Activated CD8-positive, alpha-beta memory T cell treated with anti-CD3 and anti-CD28 coated beads, Interleukin-2, amount 50 U/mL, for 24 hours (primary cell): ENCODE results near the gene ARMC7.
"Not testable (repeated sequence)": the region's sequence is repeated elsewhere in the genome, so short reads cannot be mapped to it uniquely, and the experiment has no call there.

ENCODE experiments used
- DNase-seq: peaks from one replicate; pipeline ENCODE4 v3.0.0-alpha.2; 2020; ENCODE audit errors: extremely low read depth

Gene ARMC7

GRCh38 chr17:75154195-75155106 is 44.7 kb downstream of the ARMC7 start, which contains the start of gene JPT1:
Gene JPT1 (minus strand): TSS chr17:75154512. CDS start chr17:75154397, 115 bp downstream.
- DNase-seq: peak; percentile 93

- no peak for DNase-seq
Observed at GRCh38 chr17:75155191-75155601, 45.4 kb downstream of the ARMC7 start.

- DNase-seq: not testable (repeated sequence)
Observed at GRCh38 chr17:75158480-75158879, 48.7 kb downstream of the ARMC7 start.

- DNase-seq: no peak
Observed at GRCh38 chr17:75159196-75160031, 49.6 kb downstream of the ARMC7 start.

- no peak for DNase-seq
Observed at GRCh38 chr17:75160211-75160610, 50.4 kb downstream of the ARMC7 start.

- no peak for DNase-seq
Observed at GRCh38 chr17:75163074-75163473, 53.3 kb downstream of the ARMC7 start.

GRCh38 chr17:75164606-75165005 is 54.8 kb downstream of the ARMC7 start:
- DNase-seq: not testable (repeated sequence)

GRCh38 chr17:75168998-75169397 is 59.2 kb downstream of the ARMC7 start:
- DNase-seq: no peak

- no peak for DNase-seq
Observed at GRCh38 chr17:75173526-75173925, 63.8 kb downstream of the ARMC7 start.

- DNase-seq: no peak
Observed at GRCh38 chr17:75174996-75175395, 65.2 kb downstream of the ARMC7 start.

GRCh38 chr17:75176625-75177024 is 66.9 kb downstream of the ARMC7 start:
- no peak for DNase-seq

GRCh38 chr17:75178453-75178852 is 68.7 kb downstream of the ARMC7 start:
- DNase-seq: no peak
